Right kidney (tissue), 1 donor: Measurements from ENCODE around the gene SEMA3E.

Experiments
- DNase-seq: peaks from one replicate; pipeline ENCODE4 v3.0.0-alpha.2; 2016

Gene SEMA3E

DNA sequence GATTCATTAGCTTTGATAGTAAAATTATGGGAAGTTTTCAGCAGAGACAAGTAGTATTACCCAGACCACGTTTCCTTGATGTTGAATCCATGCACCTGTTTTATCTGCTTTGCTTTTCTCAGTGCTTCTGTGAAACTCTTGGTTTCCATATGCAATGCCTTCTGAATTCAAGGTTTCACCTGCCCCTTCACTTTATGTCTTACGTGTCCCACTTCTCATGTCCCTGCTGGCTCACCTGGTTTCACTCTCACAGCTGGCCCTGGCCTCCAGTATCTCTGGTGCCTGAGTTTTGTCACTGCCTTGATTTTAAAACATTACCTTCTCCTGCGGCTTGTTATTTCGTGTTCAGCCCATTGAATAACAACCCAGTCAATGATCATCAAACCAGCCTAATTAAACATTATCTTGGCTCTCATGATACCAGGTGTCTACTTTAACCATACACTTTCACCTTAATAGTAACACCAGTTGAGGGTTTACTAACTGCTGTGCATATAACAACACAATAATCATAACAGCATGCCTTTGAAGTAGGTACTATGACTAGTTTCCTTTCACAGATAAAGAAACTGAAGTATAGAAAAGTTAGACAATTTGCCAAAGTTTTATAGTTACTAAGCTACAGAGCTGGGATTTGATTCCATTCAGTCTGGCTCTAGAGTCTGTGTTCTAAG lies 310.5 kb downstream of the SEMA3E start:
- DNase-seq, result no peak

DNA sequence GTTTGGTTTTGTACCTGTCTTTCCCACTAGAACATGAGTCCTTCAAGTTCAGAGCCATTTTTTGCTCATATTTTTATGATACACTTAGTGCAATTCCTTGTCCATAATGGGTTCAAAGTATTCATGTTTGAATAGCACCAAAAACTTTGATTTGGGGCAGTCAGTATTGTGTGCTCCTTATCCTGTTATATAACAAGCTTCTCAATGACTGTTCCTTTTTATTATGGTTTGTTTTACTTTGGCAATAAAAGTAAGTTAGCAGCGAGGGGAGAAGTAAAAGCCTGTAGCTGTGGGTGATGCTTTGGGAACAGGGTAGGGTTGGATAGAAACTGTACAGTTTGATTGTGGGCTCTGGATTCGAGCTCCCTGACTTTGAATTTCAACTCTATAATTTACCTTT lies 311.9 kb downstream of the SEMA3E start:
- no peak for DNase-seq

DNA sequence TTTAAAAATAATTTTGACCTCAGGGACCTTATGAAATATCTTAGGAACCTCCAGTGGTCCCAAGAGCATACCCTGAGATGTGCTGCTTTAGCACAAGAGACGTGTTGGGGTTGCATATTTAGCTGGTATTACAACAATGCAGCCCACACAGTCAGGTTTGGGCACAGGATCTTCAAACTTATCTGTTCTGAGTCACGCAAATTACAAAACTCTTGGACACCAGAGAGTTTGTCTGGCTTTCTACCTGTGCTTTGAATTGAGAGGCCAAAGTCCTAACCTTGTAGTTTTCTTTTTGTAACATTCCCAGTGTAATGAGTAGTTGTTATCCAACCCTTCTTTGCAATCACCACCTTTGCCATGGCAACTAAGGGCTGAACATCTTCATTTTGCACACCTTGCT lies 322.7 kb downstream of the SEMA3E start:
- DNase-seq, result no peak

DNA sequence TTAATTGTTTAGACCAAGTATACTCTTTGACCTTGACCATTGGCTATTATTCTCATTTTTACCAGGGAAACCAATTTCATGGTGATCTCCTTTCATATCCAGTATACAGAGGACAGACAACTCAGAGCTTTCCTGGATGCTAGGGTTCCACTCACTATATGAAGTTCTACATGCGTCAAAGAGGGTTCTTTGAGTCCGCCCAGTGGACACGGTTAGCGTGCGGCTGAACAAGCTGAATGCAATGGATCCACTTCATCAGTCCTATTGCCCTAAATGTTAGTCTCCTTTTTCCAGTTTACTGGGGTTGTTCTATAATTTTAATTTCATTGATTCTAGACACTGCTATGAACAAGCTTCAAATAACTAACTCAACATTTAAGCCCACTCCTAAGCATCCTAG lies 323.9 kb downstream of the SEMA3E start:
- DNase-seq, result no peak

DNA sequence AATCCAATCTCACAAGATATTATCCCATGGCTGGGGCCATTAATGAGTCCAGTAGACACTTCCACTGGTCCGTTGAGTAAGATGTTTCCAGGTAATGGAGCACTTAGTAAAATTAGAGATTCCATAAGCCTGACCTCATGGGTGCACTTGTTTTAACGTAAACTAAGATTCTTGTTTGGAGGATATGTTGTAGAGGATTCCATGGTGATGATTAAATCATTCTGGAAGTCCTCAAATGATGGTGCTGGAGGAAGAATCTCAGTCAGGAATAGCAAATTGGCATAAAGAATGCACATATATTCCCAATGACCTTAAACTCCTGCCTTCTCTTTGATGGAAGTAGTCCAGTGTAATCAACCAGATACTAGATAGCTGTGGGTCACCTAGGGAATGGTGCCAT lies 324.3 kb downstream of the SEMA3E start:
- no peak for DNase-seq

DNA sequence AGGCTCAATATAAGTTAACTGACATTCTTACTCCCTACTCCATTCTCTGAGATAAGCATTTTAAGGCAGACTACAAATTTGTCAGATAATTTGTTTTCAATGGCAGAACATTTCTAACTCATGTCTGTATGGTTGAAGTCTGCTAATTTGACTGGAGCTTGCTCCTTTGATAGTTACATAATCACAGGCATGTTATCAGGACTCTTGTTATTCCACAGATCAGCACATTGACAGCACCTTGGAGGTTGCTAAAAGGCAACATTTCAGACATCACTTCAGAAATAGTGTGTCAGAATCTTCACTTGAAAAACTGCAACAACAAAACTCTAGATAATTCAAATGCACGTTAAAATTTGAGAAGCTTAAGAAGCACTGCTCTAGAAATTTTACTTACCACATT lies 327.9 kb downstream of the SEMA3E start:
- DNase-seq, result no peak

DNA sequence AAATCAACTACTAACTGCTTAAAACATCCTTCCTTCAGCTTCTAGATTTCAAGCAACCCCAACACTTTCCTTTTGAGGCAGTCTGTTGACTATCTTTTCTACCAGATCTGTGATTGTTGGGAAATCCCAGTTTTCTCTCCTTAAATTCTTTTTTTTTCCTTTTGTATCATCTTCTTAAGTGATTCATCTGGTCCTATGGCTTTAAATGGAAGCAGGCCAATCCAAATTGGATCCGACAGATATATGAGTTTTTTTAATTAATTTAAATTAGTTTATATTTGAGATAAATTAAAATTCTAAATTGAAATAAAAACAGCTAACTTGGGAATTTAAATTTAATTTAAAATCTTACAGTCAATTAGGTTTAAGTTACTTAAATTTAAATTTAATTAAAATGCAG lies 335.0 kb downstream of the SEMA3E start:
- no peak for DNase-seq
